PC-9 (cell line): Measurements from ENCODE around the gene CFAP141.

Experiments
- EZH2 ChIP-seq: fragments of 200-600 bp; sonication (generic); IDR thresholded peaks from 2 replicates; pipeline ENCODE4 v1.8.0; 2017; ENCODE audit warnings: antibody characterized with exemption, low read depth
- TF ChIP-seq, protein P1 (sequence below): fragments of 200-600 bp; sonication (generic); conservative IDR thresholded peaks from 2 replicates; pipeline ENCODE4 v1.6.1; 2017; ENCODE audit warnings: mixed run types, antibody characterized with exemption, mild to moderate bottlenecking, moderate library complexity

DNA sequence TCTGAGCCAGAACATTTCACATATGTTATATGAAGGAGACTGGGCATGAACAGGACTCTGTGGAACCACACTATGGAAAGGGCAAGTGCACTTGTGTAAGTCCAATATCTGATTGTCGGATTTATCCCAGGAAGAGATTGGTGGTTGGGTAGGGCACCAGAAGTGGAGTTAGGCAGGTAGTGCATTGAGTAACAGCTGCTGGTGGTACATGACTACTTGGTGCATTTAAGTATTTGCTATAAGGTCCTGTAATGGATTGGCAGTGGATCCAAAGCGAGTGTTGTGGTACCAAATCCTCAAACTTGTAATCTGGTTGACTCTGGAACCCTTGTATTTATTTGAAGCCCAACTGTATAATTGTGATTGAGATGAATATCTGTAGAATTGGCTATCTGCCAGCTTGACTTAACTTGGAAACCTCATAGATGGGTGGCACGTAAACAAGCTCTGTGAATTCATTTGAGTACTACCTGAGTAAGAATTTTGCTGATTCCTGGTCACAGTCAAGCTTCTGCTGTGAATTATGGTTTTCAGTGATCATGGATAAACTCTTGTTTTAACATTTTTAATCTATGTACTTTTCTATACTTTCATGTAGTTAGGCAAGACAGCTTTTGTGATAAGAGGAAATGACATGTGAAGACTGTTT lies 35.7 kb upstream of the CFAP141 start:
- TF ChIP-seq, protein P1, sequence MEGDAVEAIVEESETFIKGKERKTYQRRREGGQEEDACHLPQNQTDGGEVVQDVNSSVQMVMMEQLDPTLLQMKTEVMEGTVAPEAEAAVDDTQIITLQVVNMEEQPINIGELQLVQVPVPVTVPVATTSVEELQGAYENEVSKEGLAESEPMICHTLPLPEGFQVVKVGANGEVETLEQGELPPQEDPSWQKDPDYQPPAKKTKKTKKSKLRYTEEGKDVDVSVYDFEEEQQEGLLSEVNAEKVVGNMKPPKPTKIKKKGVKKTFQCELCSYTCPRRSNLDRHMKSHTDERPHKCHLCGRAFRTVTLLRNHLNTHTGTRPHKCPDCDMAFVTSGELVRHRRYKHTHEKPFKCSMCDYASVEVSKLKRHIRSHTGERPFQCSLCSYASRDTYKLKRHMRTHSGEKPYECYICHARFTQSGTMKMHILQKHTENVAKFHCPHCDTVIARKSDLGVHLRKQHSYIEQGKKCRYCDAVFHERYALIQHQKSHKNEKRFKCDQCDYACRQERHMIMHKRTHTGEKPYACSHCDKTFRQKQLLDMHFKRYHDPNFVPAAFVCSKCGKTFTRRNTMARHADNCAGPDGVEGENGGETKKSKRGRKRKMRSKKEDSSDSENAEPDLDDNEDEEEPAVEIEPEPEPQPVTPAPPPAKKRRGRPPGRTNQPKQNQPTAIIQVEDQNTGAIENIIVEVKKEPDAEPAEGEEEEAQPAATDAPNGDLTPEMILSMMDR, result no peak
- TF ChIP-seq EZH2, result no peak
